ENCODE results near the gene HOXC11.

The HOXC11 gene

DNA sequence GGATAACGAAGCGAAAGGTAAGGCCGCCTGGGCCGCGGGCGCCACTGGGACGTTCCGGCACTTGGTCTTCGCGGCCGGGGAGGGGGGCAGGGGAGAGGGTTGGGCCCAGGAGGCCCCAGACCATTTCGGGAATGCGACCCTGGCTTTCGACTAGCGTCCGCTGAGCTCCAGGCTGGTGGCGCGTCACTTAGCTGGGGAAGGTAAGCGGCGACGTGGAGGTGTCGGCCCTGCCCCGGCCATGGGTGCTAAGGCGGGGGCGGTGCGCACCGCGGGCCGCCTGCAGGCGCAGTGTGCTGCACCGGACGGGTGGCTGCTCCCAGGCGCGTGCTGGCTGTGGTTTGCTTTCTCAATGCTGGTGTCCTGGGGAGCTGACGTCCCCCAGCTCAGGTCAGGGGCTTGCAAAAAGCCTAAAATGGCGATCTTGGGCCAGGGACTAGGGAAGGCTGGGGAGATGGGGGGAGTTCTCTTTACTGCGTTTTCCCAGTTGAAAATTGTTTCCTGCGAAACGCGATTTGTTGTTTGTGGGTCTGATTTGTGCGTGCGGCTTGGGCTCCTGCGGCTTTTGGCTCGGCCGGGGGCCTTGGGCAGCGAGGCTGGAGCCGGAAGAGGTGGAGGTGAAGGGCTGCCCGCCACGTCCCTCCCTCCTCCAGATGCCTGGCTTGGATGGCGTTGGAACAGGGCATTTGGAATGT is 13.2 kb downstream of the HOXC11 start:
- Histone ChIP-seq H3K27me3 (no peaks in the 10 kb centered on the region), H3K9me3 (no peaks in the 10 kb centered on the region), H3K36me3 (no peaks in the 10 kb centered on the region), H3K27ac (peak overlapping the region; percentile 93 to 98), H3K4me3 (peak overlapping the region; percentile 64 to 84), H3K4me1 (peaks cover 4 to 57% (median 34%) of the 10 kb centered on the region in 4 donors)
- intact Hi-C loops (cut with DNase I; ENCODE audit: low total_unique reads) = no loop called here
- TF ChIP-seq, protein P1, sequence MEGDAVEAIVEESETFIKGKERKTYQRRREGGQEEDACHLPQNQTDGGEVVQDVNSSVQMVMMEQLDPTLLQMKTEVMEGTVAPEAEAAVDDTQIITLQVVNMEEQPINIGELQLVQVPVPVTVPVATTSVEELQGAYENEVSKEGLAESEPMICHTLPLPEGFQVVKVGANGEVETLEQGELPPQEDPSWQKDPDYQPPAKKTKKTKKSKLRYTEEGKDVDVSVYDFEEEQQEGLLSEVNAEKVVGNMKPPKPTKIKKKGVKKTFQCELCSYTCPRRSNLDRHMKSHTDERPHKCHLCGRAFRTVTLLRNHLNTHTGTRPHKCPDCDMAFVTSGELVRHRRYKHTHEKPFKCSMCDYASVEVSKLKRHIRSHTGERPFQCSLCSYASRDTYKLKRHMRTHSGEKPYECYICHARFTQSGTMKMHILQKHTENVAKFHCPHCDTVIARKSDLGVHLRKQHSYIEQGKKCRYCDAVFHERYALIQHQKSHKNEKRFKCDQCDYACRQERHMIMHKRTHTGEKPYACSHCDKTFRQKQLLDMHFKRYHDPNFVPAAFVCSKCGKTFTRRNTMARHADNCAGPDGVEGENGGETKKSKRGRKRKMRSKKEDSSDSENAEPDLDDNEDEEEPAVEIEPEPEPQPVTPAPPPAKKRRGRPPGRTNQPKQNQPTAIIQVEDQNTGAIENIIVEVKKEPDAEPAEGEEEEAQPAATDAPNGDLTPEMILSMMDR (IDR thresholded peaks at IDR 0.05) = peak in 1 of 2 experiments; percentile 35
- no peak for DNase-seq

DNA sequence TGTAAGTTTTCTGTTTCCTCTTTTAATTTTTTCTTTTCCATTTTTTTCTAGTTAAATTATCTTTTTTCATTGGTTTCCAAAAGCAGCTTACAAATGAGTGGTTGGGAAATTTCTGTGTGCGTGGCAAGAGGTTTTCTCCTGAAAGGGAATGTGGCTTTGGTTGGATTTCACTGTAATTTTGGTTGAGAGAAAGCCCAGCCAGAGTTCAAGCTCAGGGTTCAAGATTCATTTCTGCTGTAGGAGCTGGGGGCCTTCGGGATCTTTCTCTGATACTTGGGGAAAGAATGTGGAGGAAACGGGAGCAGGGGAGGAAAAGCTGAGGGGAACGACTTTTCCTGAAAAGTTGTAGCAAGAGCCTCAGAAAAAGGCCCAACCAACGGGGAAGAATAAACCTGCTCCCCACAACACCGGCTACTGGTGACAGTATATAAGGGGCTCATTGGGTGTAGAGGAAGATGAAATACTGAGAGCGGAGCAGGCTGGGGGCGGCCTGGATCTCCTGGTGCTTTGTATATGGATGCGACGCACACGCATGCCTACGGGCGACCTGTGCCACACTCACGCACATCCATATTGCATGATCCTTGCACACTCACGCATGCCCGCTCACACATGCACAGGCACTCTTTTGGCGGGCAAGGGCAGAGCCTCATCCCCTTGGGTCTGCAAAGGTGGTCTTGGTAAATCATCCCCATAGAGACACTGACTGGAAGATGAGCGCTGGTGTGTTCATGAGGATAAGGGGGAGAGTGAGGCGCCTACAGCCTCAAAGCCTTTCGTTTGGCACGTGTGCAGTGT is 14.0 kb downstream of the HOXC11 start:
- H3K4me3 ChIP-seq = peak overlapping the region; percentile 64 to 84

DNA sequence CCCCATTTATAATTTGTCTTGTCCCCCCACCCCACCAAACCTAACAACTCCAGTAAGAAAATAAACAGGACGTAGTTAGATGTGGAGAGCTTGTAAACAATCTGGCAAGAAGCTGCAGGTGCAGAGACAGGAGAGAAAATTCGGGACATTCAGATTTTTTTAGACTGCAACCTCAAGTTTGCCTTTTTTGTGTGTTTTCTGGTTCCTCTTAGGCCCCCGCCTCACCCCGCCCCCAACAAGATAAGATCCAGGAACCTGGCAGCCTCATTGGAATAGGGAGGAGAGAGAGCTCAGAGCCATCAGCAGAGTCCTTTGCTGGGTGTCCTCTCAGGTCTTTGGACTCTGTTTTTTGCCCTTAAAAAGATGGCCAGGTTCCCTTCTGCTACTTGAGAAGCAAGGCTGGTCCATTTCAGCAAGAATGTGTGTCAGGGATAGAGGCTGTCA is 14.9 kb downstream of the HOXC11 start:
- intact Hi-C loops (cut with DNase I; ENCODE audit: low total_unique reads) = no loop called here
- H3K36me3 ChIP-seq = no peaks in the 10 kb centered on the region
- DNase-seq = no peak
- no peaks in the 10 kb centered on the region for H3K27me3 ChIP-seq
- H3K4me3 ChIP-seq = peak overlapping the region; percentile 64 to 84
- peaks cover 4 to 73% (median 48%) of the 10 kb centered on the region in 4 donors for H3K4me1 ChIP-seq
- H3K27ac ChIP-seq = peak overlapping the region; percentile 93 to 98
- no peaks in the 10 kb centered on the region for H3K9me3 ChIP-seq
- TF ChIP-seq, protein P1 (IDR thresholded peaks at IDR 0.05) = no peak

More for the DNA sequence above, 14.0 kb downstream of the HOXC11 start:
- Histone ChIP-seq H3K9me3 (no peaks in the 10 kb centered on the region), H3K4me1 (peaks cover 4 to 64% (median 39%) of the 10 kb centered on the region in 4 donors), H3K27ac (peak overlapping the region; percentile 93 to 98), H3K27me3 (no peaks in the 10 kb centered on the region), H3K36me3 (no peaks in the 10 kb centered on the region)
- intact Hi-C loops (cut with DNase I; ENCODE audit: low total_unique reads) = no loop called here
- DNase-seq = no peak
- TF ChIP-seq, protein P1 (IDR thresholded peaks at IDR 0.05) = no peak

DNA sequence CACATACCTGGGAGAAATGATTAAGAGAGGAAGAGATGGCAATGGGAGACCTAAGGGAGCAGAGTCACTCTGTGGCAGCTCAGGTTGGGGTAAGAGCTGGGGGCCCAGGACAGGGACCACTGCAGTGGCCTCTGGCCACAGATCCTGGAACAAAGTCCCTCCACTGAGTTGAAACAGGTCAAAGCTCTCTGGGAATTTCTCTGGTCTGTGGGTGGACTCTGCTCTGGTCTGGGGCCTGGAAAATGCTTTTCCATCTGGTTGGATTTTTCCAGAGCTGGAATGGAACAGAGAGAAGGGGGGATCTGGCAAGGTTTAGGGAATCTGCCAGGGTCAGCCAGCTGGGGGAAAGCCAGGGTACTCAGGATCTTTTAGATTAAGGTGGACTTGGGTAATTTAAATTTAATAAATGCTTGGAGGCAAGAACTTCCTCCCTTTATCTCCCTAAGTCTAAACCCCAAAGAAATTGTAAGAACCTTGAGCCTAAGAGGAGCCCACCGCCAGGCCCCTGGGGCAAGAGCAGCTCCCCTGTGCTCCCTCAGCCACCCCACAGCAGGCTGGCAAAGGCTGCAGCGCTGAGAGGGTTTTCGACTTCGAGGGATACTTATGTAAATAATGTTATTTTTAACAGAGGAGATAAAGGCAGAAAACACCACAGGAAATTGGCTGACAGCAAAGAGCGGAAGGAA is 15.8 kb downstream of the HOXC11 start:
- no peaks in the 10 kb centered on the region for H3K36me3 ChIP-seq
- peaks cover 4 to 73% (median 55%) of the 10 kb centered on the region in 4 donors for H3K4me1 ChIP-seq
- peak overlapping the region; percentile 93 to 98 for H3K27ac ChIP-seq
- H3K4me3 ChIP-seq = peak overlapping the region; percentile 64 to 84
- DNase-seq = no peak
- H3K27me3 ChIP-seq = no peaks in the 10 kb centered on the region
- intact Hi-C loops (cut with DNase I; ENCODE audit: low total_unique reads) = no loop called here
- H3K9me3 ChIP-seq = no peaks in the 10 kb centered on the region
- TF ChIP-seq, protein P1 (IDR thresholded peaks at IDR 0.05) = no peak

DNA sequence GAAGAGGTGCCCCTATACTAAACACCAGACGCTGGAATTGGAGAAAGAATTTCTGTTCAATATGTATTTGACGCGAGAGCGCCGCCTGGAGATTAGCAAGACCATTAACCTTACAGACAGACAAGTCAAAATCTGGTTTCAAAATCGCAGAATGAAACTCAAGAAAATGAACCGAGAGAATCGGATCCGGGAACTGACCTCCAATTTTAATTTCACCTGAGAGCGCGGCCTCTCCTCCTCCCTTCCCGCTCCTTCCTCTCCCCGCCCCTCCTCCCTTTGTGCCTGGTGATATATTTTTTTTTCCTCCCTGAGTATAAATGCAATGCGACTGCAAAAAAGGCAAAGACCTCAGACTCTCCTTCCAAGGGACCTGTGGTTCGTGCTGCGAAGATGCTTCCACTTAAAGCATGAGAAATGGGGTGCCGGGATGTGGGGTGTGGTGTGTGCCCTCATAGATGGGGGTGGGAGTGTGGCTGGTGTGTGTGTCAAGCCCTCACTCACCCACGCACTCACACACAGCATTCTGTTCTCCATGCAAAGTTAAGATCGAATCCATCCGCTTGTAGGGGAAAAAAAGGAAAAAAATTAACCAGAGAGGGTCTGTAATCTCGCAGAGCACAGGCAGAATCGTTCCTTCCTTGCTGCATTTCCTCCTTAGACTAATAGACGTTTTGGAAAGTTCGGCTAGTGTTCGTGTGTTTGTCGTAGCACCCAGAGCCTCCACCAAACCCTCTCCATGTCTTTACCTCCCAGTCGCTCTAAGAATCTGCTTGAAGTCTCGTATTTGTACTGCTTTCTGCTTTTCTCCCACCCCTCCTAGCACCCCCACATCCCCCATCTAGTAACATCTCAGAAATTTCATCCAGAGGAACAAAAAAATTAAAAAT is 16.5 kb downstream of the HOXC11 start:
- H3K27me3 ChIP-seq = no peaks in the 10 kb centered on the region

More for the DNA sequence above, 16.5 kb downstream of the HOXC11 start:
- H3K36me3 ChIP-seq = no peaks in the 10 kb centered on the region
- H3K9me3 ChIP-seq = no peaks in the 10 kb centered on the region
- H3K27ac ChIP-seq = peak overlapping the region; percentile 93 to 98
- TF ChIP-seq, protein P1 (IDR thresholded peaks at IDR 0.05) = peak; percentile 28 to 30
- H3K4me1 ChIP-seq = peaks cover 5 to 71% (median 60%) of the 10 kb centered on the region in 4 donors
- DNase-seq = no peak
- H3K4me3 ChIP-seq = peak overlapping the region; percentile 64 to 84
- intact Hi-C loops (cut with DNase I; ENCODE audit: low total_unique reads) = no loop called here

Data from tibial artery (tissue), 4 donors.